GM19099 (cell line): ENCODE data around the gene SUSD6.

ENCODE experiments used
- POLR2A ChIP-seq: IDR thresholded peaks from 3 replicates; pipeline ENCODE4 v1.6.1; 2011; ENCODE audit warnings: low read depth; ENCODE audit not compliant: insufficient read length; ENCODE audit errors: extremely low read depth

SUSD6 gene

DNA sequence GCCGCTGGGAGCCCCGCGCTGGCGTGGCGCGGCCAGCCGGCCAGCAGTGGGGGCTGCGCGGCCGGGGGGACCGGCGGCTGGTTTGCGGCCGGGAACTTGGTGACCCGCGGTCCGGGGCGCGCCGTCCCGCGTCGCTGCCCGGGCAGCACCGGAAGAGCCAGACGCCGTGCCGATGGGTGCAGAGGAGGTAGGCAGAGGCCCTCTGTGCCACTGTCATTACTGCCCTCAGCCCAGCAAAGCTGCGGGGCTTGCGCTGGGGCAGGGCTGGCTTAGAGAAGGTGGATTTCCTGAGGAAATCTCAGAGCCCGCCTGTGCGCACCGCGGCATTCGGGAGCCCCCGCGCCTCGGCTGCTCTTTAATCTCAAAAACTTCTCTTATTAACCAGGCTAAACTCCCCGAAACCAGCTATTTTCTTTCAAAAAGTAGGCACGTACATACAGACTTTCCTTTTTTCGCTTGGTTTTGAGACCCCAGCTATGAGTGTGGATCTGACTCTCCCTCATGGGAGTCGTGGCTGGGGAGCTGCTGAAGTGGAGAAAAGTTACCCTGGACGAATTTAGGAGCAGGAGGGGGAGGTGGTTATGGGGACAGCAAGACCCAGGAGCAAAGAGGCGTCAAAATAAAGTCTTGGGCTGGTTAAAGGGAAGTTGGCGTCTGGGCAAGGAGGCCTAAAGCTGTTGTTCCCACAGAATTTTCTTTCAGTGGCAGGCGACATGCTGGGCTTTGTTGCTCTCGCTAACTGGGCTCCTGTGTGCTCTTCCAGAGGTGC is 802 bp downstream of the SUSD6 start:
- no peak for TF ChIP-seq POLR2A

DNA sequence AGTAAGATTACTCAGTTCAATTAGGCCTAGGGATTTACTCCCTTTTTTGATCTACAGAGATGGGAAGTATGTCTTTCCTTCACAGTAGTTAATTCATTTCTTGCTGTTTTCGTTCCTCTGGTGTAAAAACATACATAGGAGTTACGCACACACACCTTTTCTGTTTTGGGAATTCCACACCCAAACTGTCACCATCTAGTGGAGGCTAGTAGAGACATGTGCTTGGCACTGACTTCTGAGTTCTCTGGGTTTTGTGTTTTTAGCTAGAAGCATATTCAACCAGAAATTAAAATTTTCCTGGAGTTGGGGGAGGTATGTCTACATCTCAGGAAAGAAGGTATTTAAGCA is 1.4 kb downstream of the SUSD6 start:
- no peak for TF ChIP-seq POLR2A

DNA sequence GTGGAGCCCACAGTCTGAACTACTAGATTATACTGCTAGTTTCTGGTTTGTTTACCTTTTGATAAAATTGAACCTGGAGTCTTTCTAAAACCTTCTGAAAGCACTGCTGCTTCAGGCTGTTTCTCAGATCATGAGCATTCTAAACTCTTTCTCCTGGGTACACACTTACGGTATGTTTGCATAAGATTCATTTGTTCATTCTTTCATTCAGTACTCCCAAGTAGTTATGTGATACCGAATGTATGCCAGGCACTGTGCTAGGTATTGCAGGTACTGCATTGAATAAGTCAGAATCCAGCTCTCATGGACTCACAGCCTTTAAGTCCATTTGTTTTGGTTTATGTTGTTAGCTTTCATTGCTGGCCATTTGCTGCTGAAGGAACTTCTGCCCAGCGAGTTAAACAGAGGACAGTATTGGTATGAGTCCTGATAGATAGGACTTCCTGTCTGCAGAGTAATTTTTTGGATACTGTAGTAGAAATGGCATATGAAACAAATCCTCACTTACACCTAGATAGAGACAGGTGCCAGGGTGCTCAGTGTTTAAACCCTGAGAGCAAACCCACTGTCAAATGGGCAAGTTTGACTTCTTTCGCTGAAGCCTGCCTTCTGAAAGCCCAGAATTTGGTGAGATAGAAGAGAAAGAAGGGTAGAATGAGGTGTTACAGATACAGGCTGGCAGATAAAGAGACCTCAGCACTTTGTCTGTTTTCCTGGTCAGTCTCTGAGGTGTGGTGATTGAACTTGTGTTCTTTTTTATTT is 2.1 kb downstream of the SUSD6 start:
- TF ChIP-seq POLR2A = no peak

DNA sequence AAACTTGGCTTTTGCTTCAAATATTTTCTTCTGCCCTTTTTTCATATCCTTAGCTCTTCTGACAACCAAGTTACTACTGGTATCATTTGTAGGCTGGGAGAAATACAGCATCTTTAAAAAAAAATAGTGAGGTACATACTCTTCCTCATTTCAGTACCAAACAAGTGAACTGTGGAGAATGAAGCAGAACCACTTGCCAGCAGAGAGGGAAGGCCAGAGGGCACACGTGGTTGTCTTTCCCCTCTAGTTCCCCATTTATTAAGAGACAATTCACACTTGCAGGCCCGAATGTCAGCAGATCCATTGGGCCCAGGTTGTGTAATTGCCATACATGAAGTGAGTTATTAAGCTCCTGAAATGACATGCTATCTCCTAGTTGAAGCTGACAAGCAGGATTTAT is 3.2 kb downstream of the SUSD6 start:
- TF ChIP-seq POLR2A = no peak

DNA sequence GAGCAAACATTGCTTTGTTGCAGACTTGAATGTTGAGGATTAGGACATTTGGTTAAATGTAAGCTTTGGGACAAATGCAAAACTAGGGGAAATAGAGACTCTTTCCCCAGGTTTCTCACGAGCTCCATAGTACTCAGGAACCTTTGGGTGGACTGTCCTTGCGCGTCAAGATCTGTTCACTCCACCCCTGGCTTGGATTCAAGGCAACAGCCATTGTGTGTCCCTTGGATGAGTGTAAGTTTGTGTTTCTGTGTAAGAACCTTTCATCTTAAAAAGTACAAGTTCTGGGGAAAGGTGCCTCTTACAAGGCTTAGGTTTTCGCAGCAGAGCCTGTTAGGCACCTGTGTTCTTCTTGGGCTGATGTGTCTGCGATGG is 3.7 kb downstream of the SUSD6 start:
- no peak for TF ChIP-seq POLR2A

DNA sequence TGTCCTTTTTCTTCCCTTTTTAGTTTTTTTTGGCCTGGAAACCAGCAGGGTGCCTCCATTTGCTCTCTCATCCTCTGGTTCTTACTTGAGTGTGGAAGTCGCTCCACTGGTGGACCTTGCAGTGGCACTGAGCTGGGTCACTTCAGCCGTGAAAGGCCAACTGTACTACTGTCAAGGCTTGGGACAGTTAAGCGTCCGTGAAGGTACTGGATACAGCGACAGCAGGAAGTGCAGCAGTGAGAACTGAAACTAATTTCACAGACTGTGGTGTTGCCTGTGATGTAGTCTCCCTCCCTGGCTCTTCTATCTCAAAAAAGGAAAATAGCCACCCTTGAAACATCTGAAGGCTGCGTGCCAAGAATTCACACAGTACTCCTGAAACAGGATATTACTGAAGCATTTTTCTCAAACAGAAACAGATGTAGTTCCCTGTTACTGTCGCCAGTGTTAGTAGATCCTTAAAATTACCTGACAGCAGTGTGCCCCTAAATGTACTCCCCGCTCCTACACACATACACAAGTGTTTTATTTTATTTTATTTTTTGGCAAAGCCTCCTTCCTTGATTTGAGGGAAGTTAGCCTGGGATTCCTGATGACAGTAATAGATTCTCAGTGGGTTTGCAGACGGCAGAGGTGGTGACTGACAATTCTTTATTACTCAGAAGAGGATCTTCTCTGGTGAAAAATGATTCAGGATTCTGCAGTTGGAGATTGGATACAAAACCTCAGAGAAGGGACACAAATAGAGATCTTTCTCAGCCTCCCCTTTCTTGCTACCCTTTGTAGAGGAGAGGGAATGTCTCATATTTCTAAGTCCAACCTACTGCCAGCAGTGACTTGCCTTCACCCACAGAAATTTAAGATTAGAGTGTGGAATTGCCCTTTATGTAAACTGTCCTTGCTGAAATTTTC is 4.4 kb downstream of the SUSD6 start:
- TF ChIP-seq POLR2A = peak; percentile 49

DNA sequence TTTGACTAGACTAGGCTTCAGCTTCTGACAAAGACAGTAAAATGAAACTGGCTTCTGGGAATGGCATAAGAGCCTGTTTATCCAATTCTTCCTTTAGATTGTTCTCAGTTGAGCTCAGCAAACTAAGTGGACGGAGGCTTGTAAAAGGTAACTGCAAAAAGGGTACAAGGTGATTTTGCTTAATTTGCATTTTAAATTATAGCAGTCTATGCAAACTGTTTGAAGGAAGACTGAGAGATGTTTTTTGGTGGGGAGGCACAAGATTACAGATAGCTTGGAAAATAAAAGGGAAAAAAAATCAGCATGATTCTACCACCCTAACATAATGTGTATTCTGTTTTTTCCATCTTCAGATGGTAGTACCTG is 5.0 kb downstream of the SUSD6 start:
- no peak for TF ChIP-seq POLR2A

DNA sequence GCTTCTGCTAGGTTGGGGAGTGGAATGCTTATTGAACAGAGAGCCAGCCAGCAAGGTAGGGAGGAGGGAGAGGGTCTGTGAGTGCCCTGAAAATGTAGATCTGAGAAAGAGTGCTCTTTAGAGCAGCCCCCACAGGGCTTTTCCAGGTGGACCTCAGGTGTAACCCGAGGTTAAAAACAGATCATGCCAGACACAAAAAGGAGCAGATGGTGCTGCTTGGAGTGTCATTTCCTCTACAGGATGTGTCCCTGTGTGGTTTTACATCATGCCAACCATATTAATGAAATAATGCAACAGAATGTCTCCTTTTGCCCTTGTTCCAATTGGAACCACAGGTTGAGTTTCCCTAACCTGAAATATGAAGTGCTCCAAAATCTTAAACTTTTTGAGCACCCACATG is 6.4 kb downstream of the SUSD6 start:
- TF ChIP-seq POLR2A = no peak

DNA sequence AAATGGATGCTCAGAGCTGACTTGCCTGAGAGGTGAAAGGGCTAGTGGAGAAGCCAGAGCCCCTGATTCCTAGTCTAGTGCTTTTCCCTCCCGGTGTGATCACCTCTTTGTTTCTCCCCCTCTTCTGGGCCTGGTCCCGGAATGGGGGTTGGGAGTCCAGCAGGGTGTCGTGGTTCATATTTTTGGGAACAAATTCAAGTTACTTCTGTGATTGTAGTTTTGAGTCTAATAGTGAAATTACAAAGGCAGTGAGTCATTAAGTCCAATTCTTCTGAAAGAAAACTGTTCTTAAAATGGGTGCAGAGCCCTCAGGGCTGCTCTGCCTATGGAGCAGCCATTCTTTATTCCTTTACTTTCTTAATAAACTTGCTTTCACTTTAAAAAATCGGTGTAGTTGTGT is 7.6 kb downstream of the SUSD6 start:
- no peak for TF ChIP-seq POLR2A

DNA sequence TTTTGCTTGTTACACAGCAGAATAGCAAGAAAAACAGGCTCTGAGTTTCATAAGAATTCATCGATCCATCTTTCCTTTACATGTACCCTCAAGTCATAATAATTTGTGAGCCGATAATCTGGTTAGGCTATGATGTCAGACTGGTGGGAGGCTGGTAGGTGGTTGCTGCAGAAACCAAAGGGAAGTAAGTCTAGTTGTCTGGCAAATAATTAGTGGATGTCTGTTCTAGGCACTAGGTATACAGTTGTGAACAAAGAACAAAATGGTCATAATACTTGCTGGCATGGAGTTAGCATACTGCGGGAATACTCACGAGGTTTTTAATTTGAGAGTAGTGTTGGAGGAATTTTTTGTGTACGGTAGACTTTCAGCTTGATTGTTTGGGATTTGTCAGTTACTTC is 8.8 kb downstream of the SUSD6 start:
- TF ChIP-seq POLR2A = no peak

DNA sequence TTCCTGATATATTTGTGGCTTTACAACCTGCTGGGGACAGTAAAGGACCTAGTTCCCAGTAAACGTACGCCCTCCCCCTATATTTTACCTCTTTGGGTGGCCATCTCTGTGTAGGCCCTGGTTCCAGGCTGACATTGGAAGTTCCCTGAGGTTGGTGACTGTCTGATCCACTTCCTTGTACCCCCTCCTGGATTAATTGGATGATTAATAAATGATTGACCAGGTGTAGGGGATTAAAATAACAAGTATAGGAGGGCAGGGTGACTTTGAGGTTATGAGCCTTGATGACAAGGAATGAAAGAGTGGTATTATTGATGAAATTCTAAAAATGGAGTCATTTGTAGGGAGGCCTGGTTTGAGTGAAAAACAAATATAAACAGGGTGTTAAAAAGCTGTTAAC is 9.6 kb downstream of the SUSD6 start:
- TF ChIP-seq POLR2A = no peak

DNA sequence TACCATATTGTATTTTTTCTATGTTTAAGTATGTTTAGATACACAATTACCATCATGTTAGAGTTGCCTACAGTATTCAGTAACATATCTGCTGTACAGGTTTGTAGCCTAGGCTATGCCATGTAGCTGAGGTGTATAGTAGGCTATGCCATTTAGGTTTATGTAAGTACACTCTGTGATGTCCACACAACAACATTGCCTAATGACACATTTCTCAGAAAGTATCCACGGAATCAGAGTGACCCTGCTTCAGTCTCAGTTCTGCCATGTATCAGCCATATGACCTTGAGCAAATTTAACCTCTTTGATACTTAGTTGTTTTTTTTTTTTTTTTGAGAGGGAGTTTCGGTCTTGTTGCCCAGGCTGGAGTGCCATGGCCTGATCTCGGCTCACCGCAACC is 12.7 kb downstream of the SUSD6 start:
- TF ChIP-seq POLR2A = no peak

DNA sequence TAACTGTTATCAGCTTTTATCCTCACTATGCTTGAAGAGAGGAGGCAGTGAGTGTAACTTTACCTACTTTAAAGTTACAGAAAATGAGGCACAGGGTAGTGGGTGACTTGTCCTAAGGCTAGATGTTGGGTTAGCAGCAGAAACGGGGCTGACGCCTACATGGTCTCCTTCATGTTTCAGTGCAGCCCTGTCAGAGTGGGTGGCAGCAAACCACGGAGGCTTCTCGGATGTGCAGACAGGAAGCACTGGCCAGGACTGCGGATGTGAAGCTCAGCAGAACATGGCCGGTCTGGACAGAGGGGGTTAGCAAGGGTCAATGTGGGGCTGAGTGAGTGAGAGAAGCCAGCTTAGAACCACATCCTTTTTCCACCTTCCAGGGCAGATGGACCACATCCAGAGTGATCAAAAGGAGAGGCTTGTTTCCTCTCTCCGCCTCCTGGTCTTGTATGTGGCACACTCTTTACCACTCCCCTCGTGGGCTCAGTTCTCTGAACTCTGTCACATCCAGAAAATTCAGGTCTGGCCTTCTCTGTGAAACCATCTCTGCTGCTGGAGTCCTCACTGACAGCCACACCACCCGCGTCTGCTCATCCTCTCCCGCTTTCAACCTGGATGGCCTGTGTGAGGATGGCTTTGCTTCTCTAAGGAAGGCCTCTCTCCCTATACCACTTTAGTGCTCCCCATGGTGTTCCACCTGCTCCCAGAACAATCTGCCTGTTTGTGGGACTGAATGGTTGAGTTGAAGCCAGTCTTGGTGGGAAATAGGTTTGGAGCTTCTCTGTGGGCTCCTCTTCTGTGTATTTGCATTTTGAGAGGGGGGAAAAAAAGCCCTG is 14.1 kb downstream of the SUSD6 start:
- no peak for TF ChIP-seq POLR2A

DNA sequence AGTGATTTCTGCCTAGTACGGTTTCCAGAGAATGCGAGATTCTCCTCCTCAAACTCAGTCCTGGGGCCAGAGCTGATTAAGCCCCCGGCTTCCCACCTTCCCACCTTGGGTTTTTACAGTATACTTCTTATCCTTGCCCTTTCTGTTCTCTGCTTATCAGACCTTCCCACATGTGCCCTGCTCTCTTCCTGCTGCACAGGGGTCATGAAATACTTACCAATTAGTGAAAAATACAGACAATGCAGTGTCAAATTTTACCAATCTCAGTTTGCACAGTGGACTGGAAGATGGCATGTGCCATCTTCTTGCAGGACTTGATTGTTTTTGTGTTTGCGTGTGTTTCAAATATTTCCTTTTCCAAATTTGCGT is 14.7 kb downstream of the SUSD6 start:
- no peak for TF ChIP-seq POLR2A

DNA sequence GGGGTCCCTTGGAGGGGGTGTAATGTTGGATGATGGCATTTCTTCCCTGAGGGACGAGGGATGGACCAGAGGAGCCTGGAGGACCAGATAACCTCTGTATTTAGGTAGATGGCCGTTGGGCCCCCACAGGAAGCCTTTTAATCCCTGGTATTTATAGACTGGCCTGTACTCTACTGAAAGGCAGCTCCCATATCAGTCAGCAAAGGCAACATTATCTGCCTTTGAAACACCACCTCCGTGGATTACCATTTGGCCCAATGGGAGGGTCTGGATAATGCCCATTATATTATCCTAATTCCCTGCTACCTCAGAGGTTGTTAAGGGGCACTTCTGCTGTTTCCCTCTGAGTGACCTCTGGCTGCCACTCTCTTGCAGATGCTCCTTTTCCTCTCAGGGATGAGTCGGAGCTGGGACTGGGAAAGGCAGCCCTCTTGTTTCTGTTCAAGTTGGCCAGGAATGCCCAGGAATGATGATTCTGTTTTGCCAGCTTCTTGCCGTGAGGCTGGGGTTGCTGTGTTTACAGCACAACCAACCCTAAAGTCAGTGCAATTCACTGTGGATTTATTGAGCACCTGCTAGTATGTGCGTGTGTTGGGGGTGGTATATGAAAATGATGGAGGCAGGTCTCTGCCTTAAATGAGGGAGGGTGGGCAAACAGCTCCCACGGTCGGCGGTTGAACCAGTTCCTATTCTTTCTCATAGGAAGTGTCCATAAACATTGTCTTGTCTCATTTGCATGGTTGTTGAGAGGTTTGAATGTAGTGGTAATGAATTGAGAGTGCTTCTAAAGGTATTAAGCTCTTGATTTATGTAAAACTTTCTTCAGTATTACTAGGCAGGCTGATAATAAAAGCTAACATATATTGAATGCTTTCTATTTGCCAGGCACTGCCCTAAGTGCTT is 18.1 kb downstream of the SUSD6 start:
- TF ChIP-seq POLR2A = no peak

DNA sequence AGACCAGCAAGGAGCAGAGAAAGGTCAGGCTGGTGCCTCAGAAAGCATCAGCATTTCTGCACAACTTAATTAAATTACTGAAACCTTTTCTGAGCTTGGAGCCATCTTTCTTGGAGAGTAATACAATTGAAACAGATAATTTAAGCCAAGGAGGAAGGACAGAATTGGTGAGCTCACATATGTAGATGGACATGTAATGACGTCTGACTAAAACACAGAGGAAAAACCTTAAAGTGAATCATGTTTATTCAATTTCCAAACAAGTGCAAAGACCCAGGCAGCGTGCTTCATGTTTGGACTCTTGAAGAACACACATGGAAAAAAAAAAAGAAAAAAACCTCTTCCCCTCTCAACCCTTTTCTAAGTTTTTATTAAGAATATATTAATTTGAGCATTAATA is 19.0 kb downstream of the SUSD6 start:
- TF ChIP-seq POLR2A = no peak
